LHCN-M2 (cell line): ENCODE results near the gene LRP4. TPM values are rescaled to one million over a fixed set of nuclear protein-coding genes. Genes with fewer than 3 reads are reported as not detected.

Experiments used
- DNase-seq: peaks from one replicate; pipeline ENCODE4 v3.0.0-alpha.2; 2012; ENCODE audit warnings: low read depth
- total RNA-seq: library from RNA; depleted of rRNA; stranded (reverse); fragments of >200 nt; gene quantifications from 2 replicates; pipeline ENCODE4 v1.2.3, GENCODE V29; 2014

The LRP4 gene
- total RNA-seq, 1 experiment from 2014 or later, result 1.4 TPM

- no peak for DNase-seq
Measured at GRCh38 chr11:46895821-46896220, 22.5 kb downstream of the LRP4 start.

- DNase-seq, result no peak
Measured at GRCh38 chr11:46894961-46895360, 23.4 kb downstream of the LRP4 start.

- DNase-seq, result no peak
Measured at GRCh38 chr11:46894506-46894905, 23.8 kb downstream of the LRP4 start.

GRCh38 chr11:46892838-46893237 is 25.5 kb downstream of the LRP4 start:
- DNase-seq, result no peak

- no peak for DNase-seq
Measured at GRCh38 chr11:46892109-46892508, 26.2 kb downstream of the LRP4 start.

- DNase-seq, result peak; percentile 56
Measured at GRCh38 chr11:46890665-46891064, 27.7 kb downstream of the LRP4 start.

GRCh38 chr11:46889689-46890475 is 28.5 kb downstream of the LRP4 start:
- peak; percentile 64 for DNase-seq

GRCh38 chr11:46889251-46889650 is 29.1 kb downstream of the LRP4 start:
- no peak for DNase-seq

GRCh38 chr11:46888636-46889035 is 29.7 kb downstream of the LRP4 start:
- DNase-seq, result no peak

- DNase-seq, result no peak
Measured at GRCh38 chr11:46886211-46886610, 32.1 kb downstream of the LRP4 start.

GRCh38 chr11:46879056-46879585 is 39.2 kb downstream of the LRP4 start:
- no peak for DNase-seq

GRCh38 chr11:46877580-46877979 is 40.8 kb downstream of the LRP4 start:
- no peak for DNase-seq

GRCh38 chr11:46876471-46876870 is 41.9 kb downstream of the LRP4 start:
- no peak for DNase-seq

- DNase-seq, result no peak
Measured at GRCh38 chr11:46874586-46874985, 43.8 kb downstream of the LRP4 start.

- DNase-seq, result no peak
Measured at GRCh38 chr11:46868912-46869311, 49.4 kb downstream of the LRP4 start.

GRCh38 chr11:46865340-46865739 is 53.0 kb downstream of the LRP4 start:
- peak; percentile 75 for DNase-seq

GRCh38 chr11:46860218-46860617 is 58.1 kb downstream of the LRP4 start:
- DNase-seq, result no peak

GRCh38 chr11:46858920-46859546 is 59.3 kb downstream of the LRP4 start:
- no peak for DNase-seq

- no peak for DNase-seq
Measured at GRCh38 chr11:46857666-46858065, 60.7 kb downstream of the LRP4 start.

- peak; percentile 45 for DNase-seq
Measured at GRCh38 chr11:46856605-46857343, 61.6 kb downstream of the LRP4 start.

- no peak for DNase-seq
Measured at GRCh38 chr11:46855863-46856262, 62.5 kb downstream of the LRP4 start.

- DNase-seq, result no peak
Measured at GRCh38 chr11:46855167-46855566, 63.2 kb downstream of the LRP4 start.
